ENCODE measurements around the gene PBRM1. TPM values are rescaled to one million over a fixed set of nuclear protein-coding genes. Genes with fewer than 3 reads are reported as not detected.

The PBRM1 gene
- total and polyA plus RNA-seq, 2 of the 13 experiments (the other 11 are each of a cell fraction or from before 2014, with no cell fraction given), result 10.9 to 33.2 TPM

- POLR2A ChIA-PET, result no interaction called here
- peaks cover 12 to 65% of the 10 kb centered on the region in 2 experiments for H3K36me3 ChIP-seq (replicated peaks in 1 of 2; ENCODE audit: control insufficient read depth in 1 of 2, insufficient read depth in 2 of 2, low read length in 2 of 2)
- no peaks in the 10 kb centered on the region for H3K4me1 ChIP-seq (ENCODE audit: insufficient read depth, low read length)
- no peak overlapping the region for H3K4me3 ChIP-seq (replicated peaks in 1 of 3; ENCODE audit: insufficient read depth in 1 of 3, low read depth in 2 of 3, low read length in 3 of 3)
- no TSS peak for BruUV-seq (replicated peaks)
- no peaks in the 10 kb centered on the region for H3K79me2 ChIP-seq (ENCODE audit: insufficient read depth, low read length)
- no peaks in the 10 kb centered on the region for H3K9me3 ChIP-seq (ENCODE audit: low read length)
- no peak overlapping the region for H3K4me2 ChIP-seq (ENCODE audit: low read depth, low read length)
- H4K20me1 ChIP-seq (ENCODE audit: insufficient read depth, low read length), result no peaks in the 10 kb centered on the region
- CTCF ChIA-PET (ENCODE audit: low intra/inter-chr PET ratio, low total read pairs), result no interaction called here
- ATAC-seq (no peak), FAIRE-seq (no peak), DNase-seq (ENCODE audit: low spot score) (no peak)
- in situ Hi-C loops (cut with HindIII; ENCODE audit: extremely low pct_ligation_motif_present, low pct_unique_long_range_greater_than_20kb), result no loop called here
- 94% methylated on average over 3 of the region's 3 CpGs for WGBS (ENCODE audit: low lambda C conversion rate)
- TF ChIP-seq ZNF317 (CRISPR knock-in tag; IDR thresholded peaks at IDR 0.05) (no peak), STAT6 (CRISPR knock-in tag; IDR thresholded peaks at IDR 0.05; ENCODE audit: borderline replicate concordance) (no peak), PHF5A (CRISPR knock-in tag; IDR thresholded peaks at IDR 0.05; ENCODE audit: low read depth, unreplicated experiment) (no peak)
- no peak overlapping the region for H3K9ac ChIP-seq (ENCODE audit: insufficient read depth, low read depth, low read length)
- no peak overlapping the region for H2AFZ ChIP-seq (ENCODE audit: low read length)
- H3K27ac ChIP-seq (ENCODE audit: extremely low read length, insufficient read depth, low read length), result no peak overlapping the region
- H3K27me3 ChIP-seq (ENCODE audit: control insufficient read depth in 1 of 2, insufficient read depth in 2 of 2, low read length in 2 of 2), result no peaks in the 10 kb centered on the region
- intact Hi-C loops (cut with micrococcal nuclease; ENCODE audit: unreplicated experiment), result no loop called here
These were observed 71.0 kb downstream of the PBRM1 start for GRCh38 chr3:52614689-52615088.

- CTCF ChIA-PET (ENCODE audit: low intra/inter-chr PET ratio, low total read pairs), result no interaction called here
- no peak for FAIRE-seq
- no peak overlapping the region for H3K4me3 ChIP-seq (replicated peaks in 1 of 3; ENCODE audit: insufficient read depth in 1 of 3, low read depth in 2 of 3, low read length in 3 of 3)
- peaks cover 5 to 48% of the 10 kb centered on the region in 2 experiments for H3K36me3 ChIP-seq (replicated peaks in 1 of 2; ENCODE audit: control insufficient read depth in 1 of 2, insufficient read depth in 2 of 2, low read length in 2 of 2)
- in situ Hi-C loops (cut with HindIII; ENCODE audit: extremely low pct_ligation_motif_present, low pct_unique_long_range_greater_than_20kb), result no loop called here
- H3K9ac ChIP-seq (ENCODE audit: insufficient read depth, low read depth, low read length), result no peak overlapping the region
- TF ChIP-seq ATF1 (CRISPR knock-in tag; IDR thresholded peaks at IDR 0.05) (no peak), ZNF775 (CRISPR knock-in tag; IDR thresholded peaks at IDR 0.05; ENCODE audit: borderline replicate concordance) (no peak), FUBP1 (CRISPR knock-in tag; IDR thresholded peaks at IDR 0.05; ENCODE audit: borderline replicate concordance) (no peak), ZNF230 (CRISPR knock-in tag; IDR thresholded peaks at IDR 0.05) (no peak), IRX3 (CRISPR knock-in tag; IDR thresholded peaks at IDR 0.05; ENCODE audit: borderline replicate concordance, low read depth) (no peak), SP5 (CRISPR knock-in tag; IDR thresholded peaks at IDR 0.05; ENCODE audit: borderline replicate concordance, low read depth) (no peak), ZNF703 (CRISPR knock-in tag; IDR thresholded peaks at IDR 0.05; ENCODE audit: borderline replicate concordance) (no peak)
- TF ChIP-seq, protein P1, sequence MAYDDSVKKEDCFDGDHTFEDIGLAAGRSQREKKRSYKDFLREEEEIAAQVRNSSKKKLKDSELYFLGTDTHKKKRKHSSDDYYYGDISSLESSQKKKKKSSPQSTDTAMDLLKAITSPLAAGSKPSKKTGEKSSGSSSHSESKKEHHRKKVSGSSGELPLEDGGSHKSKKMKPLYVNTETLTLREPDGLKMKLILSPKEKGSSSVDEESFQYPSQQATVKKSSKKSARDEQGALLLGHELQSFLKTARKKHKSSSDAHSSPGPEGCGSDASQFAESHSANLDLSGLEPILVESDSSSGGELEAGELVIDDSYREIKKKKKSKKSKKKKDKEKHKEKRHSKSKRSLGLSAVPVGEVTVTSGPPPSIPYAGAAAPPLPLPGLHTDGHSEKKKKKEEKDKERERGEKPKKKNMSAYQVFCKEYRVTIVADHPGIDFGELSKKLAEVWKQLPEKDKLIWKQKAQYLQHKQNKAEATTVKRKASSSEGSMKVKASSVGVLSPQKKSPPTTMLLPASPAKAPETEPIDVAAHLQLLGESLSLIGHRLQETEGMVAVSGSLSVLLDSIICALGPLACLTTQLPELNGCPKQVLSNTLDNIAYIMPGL (CRISPR knock-in tag; IDR thresholded peaks at IDR 0.05; ENCODE audit: borderline replicate concordance in 1 of 2, low read depth in 1 of 2), result no peak
- H2AFZ ChIP-seq (ENCODE audit: low read length), result no peak overlapping the region
- no peaks in the 10 kb centered on the region for H3K79me2 ChIP-seq (ENCODE audit: insufficient read depth, low read length)
- H3K27me3 ChIP-seq (ENCODE audit: control insufficient read depth in 1 of 2, insufficient read depth in 2 of 2, low read length in 2 of 2), result no peaks in the 10 kb centered on the region
- 85% methylated on average over 8 of the region's 8 CpGs for WGBS (ENCODE audit: low lambda C conversion rate)
- TSS peak; percentile 44 for BruUV-seq (replicated peaks)
- H3K27ac ChIP-seq (ENCODE audit: extremely low read length, insufficient read depth, low read length), result no peak overlapping the region
- H3K4me2 ChIP-seq (ENCODE audit: low read depth, low read length), result no peak overlapping the region
- H4K20me1 ChIP-seq (ENCODE audit: insufficient read depth, low read length), result peaks cover 2% of the 10 kb centered on the region; the same call in 1 of the 2 replicates
- DNase-seq (ENCODE audit: low spot score), result peak; percentile 4
- H3K9me3 ChIP-seq (ENCODE audit: low read length), result no peaks in the 10 kb centered on the region
- no peak for ATAC-seq
- intact Hi-C loops (cut with micrococcal nuclease; ENCODE audit: unreplicated experiment), result no loop called here
- POLR2A ChIA-PET, result no interaction called here
- H3K4me1 ChIP-seq (ENCODE audit: insufficient read depth, low read length), result peaks cover 13% of the 10 kb centered on the region
These were observed 76.3 kb downstream of the PBRM1 start for GRCh38 chr3:52609316-52609815.
